Endothelial cell of umbilical vein (primary cell): ENCODE measurements around the gene SLC17A9. TPM values are rescaled to one million over a fixed set of nuclear protein-coding genes. Genes with fewer than 3 reads are reported as not detected.

ENCODE experiments used
- BruUV-seq: library from RNA; stranded (reverse); fragments of 400-500 nt; replicated peaks from 2 replicates; lab custom pipeline; 2021; lab: Mats Ljungman, UMichigan
- CTCF ChIA-PET: fragments of 300-600, 350-600 bp; sonication (Branson Sonifier 250); formaldehyde crosslinking; loops from one replicate; lab custom pipeline; 2021; ENCODE audit warnings: antibody characterized with exemption, inconsistent platforms; lab: Charles Lee
- POLR2A ChIA-PET: fragments of 300-600, 350-600 bp; sonication (Branson Sonifier 250); formaldehyde crosslinking; loops from one replicate; lab custom pipeline; 2021; ENCODE audit warnings: antibody characterized with exemption, inconsistent platforms; lab: Charles Lee
- DNase-seq: peaks from one replicate; pipeline ENCODE4 v3.0.0-alpha.2; 2011; ENCODE audit warnings: low read depth, low spot score
- FAIRE-seq: peaks from 2 replicates; lab custom pipeline; 2011; peaks lifted over from hg19 to GRCh38; lab: Jason Lieb, UNC
- H2AFZ ChIP-seq: 2 replicates; pipeline ENCODE4 v1.6.0; 2012; ENCODE audit warnings: low read depth, low read length, control low read depth, inconsistent platforms
- H3K27ac ChIP-seq: 2 replicates; pipeline ENCODE4 v1.5.1; 2011; ENCODE audit warnings: low read depth, mild to moderate bottlenecking, control low read depth, low read length, moderate library complexity; ENCODE audit not compliant: insufficient read depth
- H3K27me3 ChIP-seq, 2 experiments: 2 replicates each; pipeline versions ENCODE4 v1.6.0 to v1.6.1; 2011; ENCODE audit warnings: low read length in 2 of 2, mixed read lengths in 1 of 2; ENCODE audit not compliant: control insufficient read depth in 2 of 2, insufficient read depth in 2 of 2
- H3K36me3 ChIP-seq, 2 experiments: 2 replicates in 1 of 2; 3 replicates in 1 of 2; pipeline ENCODE4 v1.5.1; 2011; ENCODE audit warnings: low read length in 2 of 2, mild to moderate bottlenecking in 1 of 2, moderate library complexity in 1 of 2; ENCODE audit not compliant: control insufficient read depth in 2 of 2, insufficient read depth in 2 of 2; ENCODE audit errors: extremely low read depth in 1 of 2
- H3K4me1 ChIP-seq: 3 replicates; pipeline ENCODE4 v1.5.1; 2011; ENCODE audit warnings: mild to moderate bottlenecking, low read length; ENCODE audit not compliant: control insufficient read depth, insufficient read depth; ENCODE audit errors: extremely low read depth
- H3K4me2 ChIP-seq: 2 replicates; pipeline ENCODE4 v1.6.1; 2011; ENCODE audit warnings: low read length, control low read depth, mixed read lengths; ENCODE audit not compliant: insufficient read depth
- H3K4me3 ChIP-seq, 3 experiments: fragments of 200-600 bp in 1 of 3; sonication (generic), shearing (Covaris generic) in 1 of 3; replicated peaks in 1 of 3; 2 replicates each; pipeline ENCODE4 v1.5.1; 2011 to 2016; ENCODE audit warnings: control low read depth in 3 of 3, low read length in 3 of 3, mild to moderate bottlenecking in 2 of 3, inconsistent platforms in 1 of 3, low read depth in 1 of 3, moderate library complexity in 1 of 3; ENCODE audit not compliant: insufficient read depth in 1 of 3
- H3K79me2 ChIP-seq: 2 replicates; pipeline ENCODE4 v1.6.0; 2012; ENCODE audit warnings: low read length, inconsistent platforms; ENCODE audit not compliant: control insufficient read depth, insufficient read depth
- H3K9ac ChIP-seq: replicated peaks from 2 replicates; pipeline ENCODE3; 2011; ENCODE audit warnings: low read length, control low read depth; ENCODE audit not compliant: insufficient read depth; ENCODE audit errors: extremely low read depth
- H3K9me1 ChIP-seq: replicated peaks from 3 replicates; pipeline ENCODE4 v1.6.0; 2011; ENCODE audit warnings: mild to moderate bottlenecking, low read length; ENCODE audit not compliant: control insufficient read depth, insufficient read depth; ENCODE audit errors: extremely low read depth
- H3K9me3 ChIP-seq: replicated peaks from 2 replicates; pipeline ENCODE4 v1.5.1; 2012; ENCODE audit warnings: low read length, inconsistent platforms; ENCODE audit not compliant: control insufficient read depth, insufficient read depth
- H4K20me1 ChIP-seq: replicated peaks from 2 replicates; pipeline ENCODE3; 2011; ENCODE audit warnings: mild to moderate bottlenecking, low read length; ENCODE audit not compliant: control insufficient read depth, insufficient read depth; ENCODE audit errors: extremely low read depth
- CTCF ChIP-seq, 2 donors: IDR thresholded peaks; 1 replicate in 1 of 2; 2 replicates in 1 of 2; pipeline ENCODE4 v1.5.1; 2011; ENCODE audit warnings: low read length in 2 of 2, mild to moderate bottlenecking in 2 of 2, moderate library complexity in 2 of 2, control low read depth in 1 of 2, inconsistent platforms in 1 of 2, low read depth in 1 of 2; ENCODE audit not compliant: insufficient read depth in 1 of 2; ENCODE audit errors: extremely low read depth in 1 of 2
- EZH2 ChIP-seq: IDR thresholded peaks from 2 replicates; pipeline ENCODE4 v1.6.1; 2012; ENCODE audit warnings: borderline replicate concordance, low read depth, mild to moderate bottlenecking, moderate library complexity, low read length, inconsistent platforms; ENCODE audit not compliant: severe bottlenecking
- FOS ChIP-seq: IDR thresholded peaks from 2 replicates; pipeline ENCODE4 v1.6.1; 2011; ENCODE audit warnings: mild to moderate bottlenecking, low read length, moderate library complexity, borderline replicate concordance; ENCODE audit not compliant: insufficient read depth
- GATA2 ChIP-seq: IDR thresholded peaks from 2 replicates; pipeline ENCODE4 v1.7.0; 2011; ENCODE audit warnings: low read depth, mild to moderate bottlenecking, moderate library complexity, mixed read lengths, low read length; ENCODE audit not compliant: insufficient read length, insufficient read depth
- JUN ChIP-seq: IDR thresholded peaks from 2 replicates; pipeline ENCODE4 v1.6.1; 2011; ENCODE audit warnings: borderline replicate concordance, low read depth; ENCODE audit not compliant: insufficient read length, insufficient read depth
- MAX ChIP-seq: IDR thresholded peaks from 2 replicates; pipeline ENCODE4 v1.6.1; 2011; ENCODE audit not compliant: insufficient read depth, insufficient read length
- MYC ChIP-seq: IDR thresholded peaks from one replicate; pipeline ENCODE4 v1.6.1; 2011; ENCODE audit warnings: mild to moderate bottlenecking, low read depth, low read length
- POLR2A ChIP-seq: IDR thresholded peaks from 2 replicates; pipeline ENCODE4 v1.6.1; 2012; ENCODE audit warnings: low read depth, mild to moderate bottlenecking, control low read depth, low read length
- POLR2AphosphoS5 ChIP-seq: IDR thresholded peaks from 2 replicates; pipeline ENCODE4 v1.6.1; 2012; ENCODE audit warnings: low read depth, mild to moderate bottlenecking, control low read depth, low read length, moderate library complexity; ENCODE audit not compliant: insufficient read depth
- dilution Hi-C: fragments of 300-500 bp; cut with MboI; formaldehyde crosslinking; loops from one replicate; pipeline ENCODE4 v1.15.0; 2019; ENCODE audit warnings: low sequenced_read_pairs; ENCODE audit not compliant: extremely low pct_ligation_motif_present
- intact Hi-C: fragments of 100-400 bp; cut with micrococcal nuclease; formaldehyde crosslinking; loops from one replicate; pipeline ENCODE4 v1.10.0; 2022
- polyA plus RNA-seq, 4 experiments: library from polyadenylated mRNA; depleted of rRNA in 3 of 4; stranded (reverse) in 3 of 4; unstranded in 1 of 4; fragments of >200 nt; gene quantifications; 2 replicates each; pipeline versions ENCODE4 v1.2.1 to v1.2.3, GENCODE V29; 2011 to 2012; ENCODE audit warnings: missing spikeins in 1 of 4
- total RNA-seq: library from RNA; stranded (reverse); gene quantifications from 2 replicates; pipeline ENCODE4 v1.2.3, GENCODE V29; 2021

SLC17A9 gene
- total and polyA plus RNA-seq, 2 donors (not counting 3 experiments of a cell fraction or from before 2014, with no cell fraction given) = 38.2 to 44.5 TPM

GRCh38 chr20:62911701-62912280 is 40.7 kb upstream of the SLC17A9 start:
- no peak overlapping the region for H2AFZ ChIP-seq
- POLR2A ChIA-PET = no interaction called here
- H3K27ac ChIP-seq = no peak overlapping the region
- peaks cover 91% of the 10 kb centered on the region for H3K79me2 ChIP-seq
- intact Hi-C loops = no loop called here
- peaks cover 23 to 43% of the 10 kb centered on the region in 2 experiments for H3K36me3 ChIP-seq
- H3K9me3 ChIP-seq = no peaks in the 10 kb centered on the region
- no peaks in the 10 kb centered on the region for H3K4me1 ChIP-seq
- dilution Hi-C loops = no loop called here
- no peak overlapping the region for H3K9ac ChIP-seq
- TF ChIP-seq JUN (no peak), MYC (no peak), MAX (no peak), POLR2A (no peak), FOS (no peak), POLR2AphosphoS5 (no peak), EZH2 (no peak), CTCF (IDR thresholded peaks at IDR 0.05; ENCODE audit: extremely low read depth in 1 of 2, insufficient read depth in 1 of 2, low read depth in 1 of 2, low read length in 2 of 2) (no peak), GATA2 (no peak)
- FAIRE-seq (no peak), DNase-seq (no peak)
- CTCF ChIA-PET = interaction anchor here (1.2 to 1.5 kb wide), 5 partner anchors 9 to 42 kb away, joined by 3 to 8 read pairs (median 4); no protein-coding TSS in a partner anchor
- H3K4me2 ChIP-seq = no peak overlapping the region
- no peak overlapping the region for H3K4me3 ChIP-seq
- BruUV-seq = no TSS peak
- H4K20me1 ChIP-seq = peaks cover 4% of the 10 kb centered on the region
- H3K27me3 ChIP-seq = no peaks in the 10 kb centered on the region
- H3K9me1 ChIP-seq = no peaks in the 10 kb centered on the region
